NCI-H2196 (cell line): ENCODE data around the gene MILR1.
"Not testable (repeated sequence)": the region's sequence is repeated elsewhere in the genome, so short reads cannot be mapped to it uniquely, and the experiment has no call there.

Source experiments
- DNase-seq: peaks from one replicate; lab custom pipeline; 2025; ENCODE audit not compliant: unreplicated experiment; lab: John Stamatoyannopoulos, UW

The MILR1 gene

DNA sequence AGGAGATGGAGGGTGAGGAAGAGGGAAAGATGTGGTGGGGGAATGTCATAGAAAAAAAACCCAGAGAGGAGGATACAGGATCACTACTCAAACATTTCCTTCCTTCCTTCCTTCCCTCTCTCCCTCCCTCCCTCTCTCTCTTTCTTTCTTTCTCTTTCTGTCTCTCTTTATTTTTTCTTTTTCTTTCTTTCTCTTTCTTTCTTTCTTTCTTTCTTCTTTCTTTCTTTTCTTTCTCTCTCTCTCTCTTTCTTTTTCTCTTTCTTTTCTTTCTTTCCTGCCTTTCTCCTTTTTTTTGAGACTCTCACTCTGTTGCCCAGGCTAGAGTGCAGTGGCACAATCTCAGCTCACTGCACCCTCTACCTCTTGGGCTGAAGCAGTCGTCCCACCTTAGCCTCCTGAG, 17.9 kb downstream of the MILR1 start:
- not testable (repeated sequence) for DNase-seq

DNA sequence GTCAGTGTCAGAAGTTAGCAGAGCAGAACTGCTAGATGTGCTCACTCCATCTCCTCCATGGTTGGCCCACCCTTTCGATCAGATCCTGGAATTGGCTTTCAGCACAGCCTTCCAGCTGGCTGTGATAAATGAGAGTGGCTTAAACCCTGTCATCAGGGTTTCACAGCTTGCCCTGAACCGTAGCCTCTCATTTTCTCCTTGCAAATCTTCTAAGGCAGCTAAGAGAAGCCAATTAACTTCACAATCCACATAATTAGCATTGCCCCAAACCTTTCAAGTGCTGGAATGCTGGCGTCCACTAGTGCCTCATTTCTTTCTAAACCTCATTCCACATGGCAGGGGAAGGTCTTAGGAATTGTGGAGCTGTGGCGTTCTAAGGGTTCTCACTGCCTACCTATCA, 21.7 kb downstream of the MILR1 start:
- DNase-seq = no peak

DNA sequence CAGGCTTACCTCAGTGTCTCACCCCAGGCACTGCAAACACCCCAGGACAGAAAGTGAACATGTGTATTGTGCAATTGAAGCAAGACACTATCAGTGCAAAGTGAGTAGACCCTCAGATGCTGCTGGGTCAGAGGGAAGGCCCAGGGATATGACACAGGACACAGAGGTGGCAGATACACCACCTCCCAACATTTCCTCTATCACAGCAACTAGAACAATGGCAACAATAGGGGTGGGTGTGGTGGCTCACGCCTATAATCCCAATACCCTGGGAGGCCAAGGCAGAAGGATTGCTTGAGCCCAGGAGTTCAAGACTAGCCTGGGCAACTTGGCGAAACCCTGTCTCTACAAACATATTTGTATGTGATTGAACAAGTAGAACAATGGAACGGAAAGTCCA, 22.5 kb downstream of the MILR1 start:
- no peak for DNase-seq

DNA sequence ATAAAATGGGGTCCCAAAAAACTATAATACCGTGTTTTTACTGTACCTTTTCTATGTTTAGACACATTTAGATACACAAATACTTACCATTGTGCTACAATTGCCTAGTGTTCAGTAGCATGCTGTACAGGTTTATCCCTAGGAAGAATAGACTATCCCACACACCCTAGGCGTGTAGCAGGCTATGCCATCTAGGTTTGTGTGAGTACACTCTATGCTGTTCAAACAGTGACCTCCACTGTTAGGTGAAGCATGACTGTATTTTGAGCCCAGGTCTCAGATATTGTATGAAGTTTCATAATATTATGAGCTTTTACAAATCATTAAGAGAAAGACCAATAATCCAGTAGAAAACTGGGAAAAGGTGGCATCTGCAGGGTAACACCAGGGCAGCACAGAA, 23.6 kb downstream of the MILR1 start:
- DNase-seq = no peak

DNA sequence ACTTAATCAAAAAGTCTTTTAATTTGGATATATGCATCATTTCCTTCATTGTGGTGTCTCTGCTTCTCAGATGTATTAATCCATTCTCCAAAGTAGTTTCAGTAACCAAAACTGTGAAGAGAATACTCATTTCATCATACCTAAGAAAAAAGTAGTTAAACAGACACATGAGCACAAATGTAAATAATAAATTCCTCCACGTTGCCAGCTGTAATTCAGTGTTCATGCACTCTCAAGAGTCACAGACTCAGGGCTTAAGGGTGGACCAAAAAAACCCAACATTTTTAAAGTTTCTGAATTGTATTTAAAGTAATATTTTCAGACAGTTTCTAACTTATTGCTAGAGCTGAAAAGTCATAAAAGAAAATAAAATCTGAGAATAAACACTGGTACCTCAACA, 28.9 kb downstream of the MILR1 start:
- no peak for DNase-seq

DNA sequence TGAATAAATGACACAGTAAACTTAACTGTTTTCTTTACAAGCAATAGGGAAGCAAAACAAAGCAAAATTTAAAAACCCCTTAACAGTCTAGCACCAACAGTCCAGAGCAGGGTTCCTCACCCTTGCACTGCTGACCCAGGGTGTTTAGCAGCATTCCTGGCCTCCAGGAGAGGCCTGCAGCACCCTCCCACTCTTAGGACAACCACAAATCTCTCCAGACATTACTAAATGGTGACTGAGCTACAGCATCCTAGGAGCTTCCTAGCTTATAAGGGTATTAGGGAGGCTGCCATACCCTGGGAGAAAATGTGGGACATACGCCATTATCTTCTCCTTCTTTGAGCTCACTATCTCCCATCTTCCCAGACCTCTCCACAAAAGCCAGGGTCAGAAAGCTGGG, 32.0 kb downstream of the MILR1 start:
- DNase-seq = no peak

DNA sequence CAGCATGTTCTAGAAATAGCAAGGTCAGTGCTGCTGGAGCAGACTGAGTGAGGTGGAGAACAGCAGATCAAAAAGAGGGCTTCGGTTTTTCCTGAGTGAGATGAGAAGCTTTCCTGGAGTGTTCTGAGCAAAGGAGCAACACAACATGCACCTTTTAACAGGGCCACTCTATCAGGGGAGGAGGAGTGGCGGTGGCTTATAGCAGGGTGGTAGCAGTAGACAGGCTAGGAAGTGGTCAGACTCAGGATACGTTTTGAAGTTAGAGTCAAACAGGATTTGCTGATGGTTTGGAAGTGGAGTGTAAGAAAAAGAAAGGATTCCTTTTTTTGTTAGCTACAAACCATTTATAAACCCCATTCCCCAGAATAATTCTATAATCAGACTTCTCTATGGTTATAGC, 35.5 kb downstream of the MILR1 start:
- DNase-seq = no peak

DNA sequence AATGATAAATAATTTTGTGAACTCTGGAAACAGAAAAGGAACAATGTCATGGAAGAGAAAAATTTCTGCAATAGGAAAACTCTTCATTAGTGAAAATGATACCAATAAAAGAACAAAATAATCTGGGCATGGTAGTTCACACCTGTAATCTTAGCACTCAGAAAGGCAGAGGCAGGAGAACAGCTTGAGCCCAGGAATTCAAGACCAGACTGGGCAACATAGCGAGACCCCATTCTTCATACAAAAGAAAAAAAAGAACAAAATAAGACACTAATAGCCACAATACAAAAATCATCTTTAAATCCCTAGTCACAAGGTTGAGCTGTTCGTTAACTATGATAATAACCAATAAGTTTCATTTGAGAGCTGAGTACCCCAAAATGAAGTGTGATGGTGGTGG, 39.4 kb downstream of the MILR1 start:
- DNase-seq = no peak

DNA sequence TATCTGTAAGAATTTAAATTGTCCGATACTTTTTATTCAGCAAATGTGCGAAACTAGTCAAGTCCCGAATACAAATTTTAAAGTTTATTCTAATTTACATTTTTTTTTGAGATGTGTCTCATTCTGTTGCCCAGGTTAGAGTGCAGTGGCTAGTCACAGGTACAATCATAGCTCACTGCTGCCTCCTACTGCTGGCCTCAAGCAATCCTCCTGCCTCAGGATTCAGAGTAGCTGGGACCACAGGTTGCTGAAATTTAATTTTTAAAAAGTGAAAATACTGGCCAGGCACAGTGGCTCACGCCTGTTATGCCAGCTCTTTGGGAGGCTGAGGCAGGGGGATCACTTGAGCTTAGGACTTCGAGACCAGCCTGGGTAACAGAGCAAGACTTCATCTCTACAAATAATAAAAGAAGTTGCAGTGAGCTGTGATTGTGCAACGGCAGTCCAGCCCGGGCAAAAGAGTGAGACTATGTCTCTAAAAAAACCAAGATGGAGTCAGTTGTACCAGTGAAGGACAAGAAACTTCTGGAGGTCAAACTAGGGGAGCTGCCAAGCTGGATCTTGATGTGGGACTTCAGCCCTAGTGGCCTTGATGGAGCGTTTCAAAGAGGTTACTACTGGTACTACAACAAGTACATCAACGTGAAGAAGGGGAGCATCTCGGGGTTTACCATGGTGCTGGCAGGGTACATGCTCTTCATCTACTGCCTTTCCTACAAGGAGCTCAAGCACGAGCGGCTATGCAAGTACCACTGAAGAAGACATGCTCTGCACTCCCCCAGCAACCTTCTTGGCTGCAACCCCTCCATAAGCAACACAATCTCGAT, 42.3 kb downstream of the MILR1 start:
- DNase-seq = no peak

DNA sequence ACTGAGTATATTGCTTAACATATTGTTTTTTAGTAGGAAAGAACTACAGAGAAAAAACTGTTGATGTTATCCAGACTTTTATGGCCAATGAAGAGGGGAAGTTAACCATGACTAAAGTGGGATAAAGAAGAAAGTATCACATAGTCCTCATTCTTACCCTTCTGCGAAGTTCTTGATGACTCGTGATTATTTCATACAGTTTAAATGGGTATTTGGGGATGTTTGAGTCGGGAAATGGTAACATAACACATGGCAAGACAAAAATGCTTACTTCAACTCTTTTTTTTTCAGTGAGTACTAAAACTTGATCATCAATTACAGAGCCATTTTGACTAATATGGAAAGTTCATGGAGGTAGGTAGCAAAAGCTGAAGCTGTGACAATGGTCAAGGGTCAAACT, 43.1 kb downstream of the MILR1 start:
- DNase-seq = no peak

DNA sequence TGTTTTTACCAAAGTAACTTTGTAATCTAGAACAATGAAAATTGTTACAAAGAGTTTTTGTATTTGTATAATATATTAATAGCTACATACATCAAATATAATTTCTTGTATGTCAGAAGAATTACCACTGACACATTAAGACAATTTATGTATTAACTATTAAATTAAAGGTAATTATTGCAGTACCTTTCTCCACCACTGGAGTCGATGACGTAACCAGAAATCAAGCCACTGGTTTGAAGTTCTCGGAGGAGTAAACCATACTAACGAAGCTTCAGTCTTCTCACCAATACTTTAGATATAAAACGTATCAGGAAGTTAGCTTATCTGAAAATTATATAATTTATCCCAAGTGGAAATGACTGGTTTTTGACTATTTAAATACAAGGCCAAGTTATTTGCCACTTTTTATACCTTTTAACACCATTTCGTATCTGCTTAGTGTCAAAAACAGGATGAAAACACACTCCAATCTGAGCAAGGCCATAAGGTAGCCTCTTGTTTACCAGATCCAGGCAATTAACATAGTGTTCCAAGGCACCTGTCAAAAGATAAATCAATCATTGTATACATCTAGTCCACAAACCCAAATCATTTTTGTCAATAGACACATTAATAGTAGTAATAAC, 43.7 kb downstream of the MILR1 start:
- DNase-seq = no peak

DNA sequence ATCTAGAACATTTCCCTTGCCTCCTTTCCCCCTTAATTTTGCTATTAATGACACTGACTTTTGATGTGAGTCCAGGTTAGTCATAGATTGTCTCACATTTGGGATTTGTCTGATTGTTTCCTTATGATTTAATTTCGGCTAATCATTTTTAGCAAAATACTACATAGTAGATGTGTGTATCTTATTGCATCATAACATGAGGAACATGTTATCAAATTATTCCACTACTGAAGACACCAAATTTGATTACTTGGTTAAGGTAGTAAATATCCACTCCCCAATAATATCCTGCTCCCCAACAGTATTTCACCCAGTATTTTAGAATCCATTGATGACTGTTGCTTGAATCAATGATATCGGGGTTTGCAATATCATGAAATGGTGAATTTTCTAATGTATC, 45.2 kb downstream of the MILR1 start:
- no peak for DNase-seq

DNA sequence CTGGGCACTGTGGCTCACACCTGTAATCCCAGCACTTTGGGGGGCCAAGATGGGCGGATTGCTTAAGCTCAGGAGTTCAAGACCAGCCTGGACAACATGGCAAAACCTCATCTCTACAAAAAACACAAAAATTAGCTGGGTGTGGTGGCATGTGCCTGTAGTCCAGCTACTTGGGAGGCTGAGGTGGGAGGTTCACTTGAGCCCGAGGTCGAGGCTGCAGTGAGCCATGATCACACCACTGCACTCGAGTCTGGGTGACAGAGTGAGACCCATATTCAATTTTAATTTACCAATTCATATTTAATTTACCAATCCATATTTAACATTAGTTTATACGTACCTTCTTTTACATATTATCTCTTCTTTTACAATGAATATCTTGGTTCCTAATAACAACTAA, 46.4 kb downstream of the MILR1 start:
- DNase-seq = not testable (repeated sequence)

DNA sequence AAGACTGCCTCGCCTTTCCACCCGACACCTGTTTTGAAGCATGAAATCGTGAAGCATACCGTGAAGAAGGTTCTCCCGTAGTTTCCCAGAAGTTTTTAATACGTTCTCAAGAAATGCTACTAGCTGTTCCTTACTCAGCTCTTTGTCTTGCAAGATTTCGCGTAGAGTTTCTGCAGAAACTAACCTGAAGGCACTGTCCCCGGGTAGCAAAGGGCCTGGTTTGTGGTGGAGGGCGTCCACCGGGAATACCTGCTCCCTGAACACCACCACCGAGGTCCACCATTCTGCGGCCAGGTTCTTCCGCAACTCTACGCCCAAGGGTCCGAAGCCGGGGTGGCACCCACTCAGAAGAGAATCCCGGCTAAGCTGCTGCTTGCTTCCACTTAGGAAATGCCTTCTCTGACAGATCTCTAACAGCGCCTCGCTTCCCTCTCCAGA, 47.5 kb downstream of the MILR1 start:
- no peak for DNase-seq

DNA sequence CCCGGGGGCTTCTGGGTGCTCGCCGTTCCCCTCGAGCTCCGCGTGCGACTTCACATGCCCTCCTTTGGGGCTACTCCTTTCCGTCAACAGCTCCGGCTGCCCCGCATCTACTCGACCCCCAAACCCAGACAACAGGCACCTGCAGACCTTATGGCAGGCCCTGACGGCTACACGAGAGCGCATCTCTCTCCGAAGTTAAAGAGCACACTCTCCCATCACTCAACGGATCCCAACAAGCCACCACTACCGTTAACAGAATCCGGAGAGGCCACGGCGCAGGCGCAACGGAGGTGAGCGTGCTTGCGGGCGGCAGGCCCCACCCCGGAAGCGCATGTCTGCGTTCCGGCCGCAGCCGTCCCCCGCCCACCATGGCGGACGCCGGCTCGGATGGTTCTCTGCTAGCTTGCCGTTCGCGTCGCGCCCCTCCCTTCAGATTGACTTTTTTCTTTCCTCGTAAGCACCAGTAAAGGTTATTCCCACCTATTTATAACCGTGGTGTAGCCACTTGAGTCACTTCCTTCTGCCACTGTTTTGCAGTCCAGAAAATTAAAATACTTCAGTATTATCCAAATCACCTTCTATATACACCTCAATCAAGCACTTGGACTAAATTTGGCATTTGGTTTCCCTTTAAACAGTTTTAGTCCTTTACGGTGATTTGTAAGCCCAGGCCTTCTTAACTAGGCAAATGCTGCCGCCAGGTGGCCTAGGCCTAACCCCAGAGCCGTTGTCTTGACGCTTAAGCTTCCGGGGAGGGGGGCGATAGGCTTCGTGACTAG, 48.1 kb downstream of the MILR1 start, which contains the start of gene POLG2:
Gene POLG2 (minus strand): TSS at position 269 of the 779 bp plus-strand sequence. CDS start 86 bp downstream, at position 183.
- peak; percentile 92 for DNase-seq

DNA sequence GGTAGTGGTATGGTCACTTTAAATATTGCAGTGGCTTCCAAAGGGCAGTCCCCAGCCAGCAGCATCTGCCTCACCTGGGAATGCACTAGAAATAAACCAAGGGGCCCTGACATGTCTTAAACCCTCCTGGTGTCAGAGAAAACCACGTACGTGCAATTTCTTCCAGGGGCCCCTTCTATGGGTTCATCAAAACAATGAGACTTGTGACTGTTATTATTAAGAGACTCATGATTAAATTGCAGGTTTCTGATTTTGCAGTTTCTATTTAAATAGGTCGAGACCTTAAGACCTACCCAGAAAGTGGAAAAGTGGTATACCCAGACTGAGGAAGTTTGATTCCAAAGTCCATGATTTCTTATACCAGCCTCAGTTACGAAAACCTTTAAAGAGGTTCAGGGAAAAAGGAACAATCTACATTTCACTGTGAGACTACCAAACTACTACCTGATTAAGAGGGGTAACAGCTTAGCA, 48.7 kb downstream of the MILR1 start:
- no peak for DNase-seq

DNA sequence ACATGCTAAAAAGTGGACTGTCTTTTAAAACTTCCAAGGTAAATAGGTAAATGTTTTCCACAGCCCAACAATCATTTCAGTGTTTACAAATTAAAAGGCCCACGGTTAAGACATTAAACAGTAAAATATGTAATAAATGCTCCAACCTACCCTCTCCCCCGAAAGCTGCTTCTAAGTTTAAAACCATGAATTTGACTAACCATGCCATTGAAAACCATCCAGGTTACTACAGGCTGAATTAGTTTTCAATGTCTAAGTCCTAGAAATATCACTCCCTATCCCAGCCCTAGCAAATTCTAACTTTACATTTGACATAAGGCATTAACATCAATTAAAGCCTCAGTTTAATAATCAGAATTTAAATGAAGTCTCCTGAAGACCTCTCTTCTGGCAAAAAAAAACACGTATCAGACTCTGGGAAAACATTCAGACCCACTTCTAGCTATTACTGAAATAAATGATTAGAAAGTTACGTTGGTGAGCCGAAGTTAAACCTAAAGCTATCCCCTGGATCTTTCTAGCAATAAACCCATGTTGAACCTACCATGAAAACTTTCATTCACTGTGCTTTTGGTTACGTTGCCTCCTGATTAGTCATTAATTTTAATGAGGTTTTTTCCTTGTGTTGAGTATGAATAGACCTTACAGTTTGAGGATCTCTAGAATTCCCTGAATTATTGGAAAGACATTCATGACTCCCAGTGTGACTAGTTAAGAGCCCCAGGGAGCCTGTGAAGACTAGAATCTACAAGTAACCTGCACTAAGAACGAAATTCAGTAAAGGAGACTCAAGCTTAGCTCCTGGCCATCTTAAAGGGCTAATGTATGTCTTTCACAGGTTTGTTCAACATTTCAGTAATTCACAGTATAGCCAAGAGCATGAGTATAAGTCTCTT, 49.6 kb downstream of the MILR1 start:
- no peak for DNase-seq

DNA sequence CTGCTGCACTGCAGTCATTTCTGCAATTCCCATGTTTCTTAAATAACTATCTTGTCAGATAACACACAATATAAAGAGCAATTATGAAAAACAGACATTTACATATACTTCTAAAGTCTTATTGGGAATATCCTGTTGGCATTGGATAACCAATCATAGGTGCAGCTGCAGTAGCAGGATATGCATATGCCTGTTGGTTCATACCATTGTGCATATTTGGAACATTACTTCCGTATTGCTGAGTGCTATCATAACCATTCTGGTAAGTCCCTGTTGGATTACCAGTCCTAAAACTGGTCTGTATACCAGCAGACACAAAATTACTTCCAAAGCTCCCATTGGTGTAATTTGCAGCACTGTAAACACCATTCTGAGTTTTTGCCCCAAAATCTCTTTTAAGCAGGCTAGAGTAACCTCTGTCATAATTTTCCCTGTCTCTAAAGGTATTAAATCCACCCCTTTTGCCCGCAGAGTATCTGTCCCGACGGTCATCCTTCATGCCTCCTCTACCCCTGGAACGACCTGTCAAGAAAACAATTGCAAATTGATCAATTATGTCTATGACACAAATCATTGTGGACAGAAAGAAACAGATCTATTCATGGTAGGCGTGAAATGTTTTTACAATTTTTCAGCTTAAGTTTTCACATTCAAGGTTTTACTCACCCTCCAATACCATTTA, 51.0 kb downstream of the MILR1 start:
- DNase-seq = no peak

DNA sequence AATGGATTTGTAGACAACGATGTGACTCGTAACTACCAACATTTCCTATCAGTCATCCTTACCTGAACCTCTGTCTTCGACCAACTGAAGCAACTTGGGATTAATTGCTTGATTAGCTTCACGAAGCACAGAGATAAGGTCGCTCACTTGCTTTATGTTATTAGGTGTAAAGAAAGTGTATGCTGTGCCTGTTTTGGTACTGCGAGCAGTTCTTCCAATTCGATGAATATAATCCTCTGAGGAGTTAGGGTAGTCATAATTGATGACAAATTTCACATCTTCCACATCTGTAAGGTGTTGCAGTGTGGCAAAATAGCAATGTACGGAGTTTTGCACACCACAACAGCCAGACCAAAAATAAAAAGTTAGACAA, 51.6 kb downstream of the MILR1 start:
- no peak for DNase-seq
